Dermis blood vessel endothelial cell (primary cell): ENCODE measurements around the gene GAD1. TPM values are rescaled to one million over a fixed set of nuclear protein-coding genes. Genes with fewer than 3 reads are reported as not detected.

Experiments used
- DNase-seq: peaks from one replicate; pipeline ENCODE4 v3.0.0; 2010
- total RNA-seq: library from RNA; depleted of rRNA; stranded (reverse); fragments of >200 nt; gene quantifications from 2 replicates; pipeline ENCODE4 v1.2.3, GENCODE V29; 2014

The GAD1 gene
- total RNA-seq, 1 donor from 2014 or later = not detected

DNA sequence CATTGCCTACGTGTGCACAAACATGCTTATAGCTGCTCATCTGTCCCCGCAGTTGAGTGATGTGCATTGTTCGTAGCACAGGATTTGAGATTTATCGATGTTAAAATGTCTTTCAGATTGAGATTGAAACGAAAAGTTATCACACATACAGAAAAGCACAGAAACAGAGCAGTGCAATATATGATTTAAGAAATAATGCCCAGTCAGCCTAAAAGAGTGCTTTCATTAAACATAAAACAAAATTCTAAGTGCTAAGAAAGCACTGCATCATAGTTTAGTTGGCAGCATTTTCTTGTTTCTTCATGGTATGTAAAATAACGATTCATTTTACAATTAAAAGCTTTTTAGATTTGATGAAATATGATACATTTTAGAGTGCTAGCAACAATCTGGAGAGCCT, 80.4 kb downstream of the GAD1 start:
- DNase-seq = no peak

DNA sequence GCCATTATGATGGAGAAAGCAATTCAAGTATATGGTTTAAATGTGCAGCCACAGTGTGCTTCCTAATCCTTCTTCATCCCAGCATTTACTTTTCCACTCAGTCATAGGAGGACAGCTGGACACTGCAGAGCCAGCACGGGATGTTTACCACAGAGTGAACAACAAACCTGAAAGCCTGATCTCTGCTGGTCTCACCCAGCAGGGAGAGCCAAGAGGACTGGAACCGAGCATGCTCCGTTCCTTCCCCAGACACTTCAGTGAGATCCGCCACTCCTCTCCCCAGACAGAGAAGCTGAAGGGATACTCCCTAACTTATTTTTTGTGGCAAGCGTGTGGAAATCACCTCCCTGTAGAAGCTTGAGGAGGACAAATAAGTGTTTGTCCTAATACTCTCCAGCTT, 89.2 kb downstream of the GAD1 start:
- no peak for DNase-seq

Other genes with a start within 250 kb of the GAD1 start
- gene SP5, start 101.5 kb upstream of the GAD1 start, total RNA-seq = not detected in 2 replicates
- not detected in 2 replicates for gene ERICH2, start 46.5 kb upstream of the GAD1 start, total RNA-seq
- 22.0 and 30.3 TPM in 2 replicates for gene GORASP2, start 112.4 kb downstream of the GAD1 start, total RNA-seq